ENCODE measurements around the gene FABP6.

Gene FABP6

DNA sequence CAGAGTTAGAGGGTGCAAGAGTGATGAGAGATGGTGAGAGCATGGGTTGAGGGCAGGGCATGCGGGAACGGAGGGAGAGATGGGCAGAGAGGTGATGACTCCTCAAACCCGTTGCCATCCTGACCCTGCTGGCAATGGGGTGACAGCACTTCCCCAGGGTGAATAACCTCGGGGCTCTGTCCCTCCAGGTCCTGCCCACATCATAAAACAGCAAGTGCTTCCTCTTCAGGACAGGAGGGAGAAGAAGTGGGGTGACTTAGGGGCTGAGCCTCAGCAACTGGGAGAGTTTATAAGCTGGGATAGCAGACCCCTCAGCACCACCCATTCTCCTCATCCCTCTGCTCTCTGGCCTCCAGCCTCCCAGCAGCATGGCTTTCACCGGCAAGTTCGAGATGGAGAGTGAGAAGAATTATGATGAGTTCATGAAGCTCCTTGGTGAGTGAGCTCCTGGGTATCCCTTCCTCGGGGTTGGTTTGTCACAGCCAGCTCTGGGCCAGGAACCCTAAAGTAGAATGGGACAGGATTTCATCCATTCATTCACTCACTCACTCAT lies at the start of gene FABP6:
FABP6 (plus strand) TSS at position 317 of the 553 bp plus-strand sequence; CDS start at position 369, 52 bp downstream.
- DNase-seq (ENCODE audit: low read depth in 2 of 2): no peak
- no peak for TF ChIP-seq CTCF (IDR thresholded peaks at IDR 0.05; ENCODE audit: low read depth, low read length)
- no peak within 1 kb of the TSS for H3K4me3 ChIP-seq (replicated peaks in 1 of 2; ENCODE audit: low read depth in 2 of 2, low read length in 2 of 2)

GRCh38 chr5:160180931-160181330 lies 48.4 kb upstream of the FABP6 start:
- no peak for DNase-seq (ENCODE audit: low read depth in 2 of 2)
- H3K4me3 ChIP-seq (replicated peaks in 1 of 2; ENCODE audit: low read depth in 2 of 2, low read length in 2 of 2): no peak overlapping the region
- no peak for TF ChIP-seq CTCF (IDR thresholded peaks at IDR 0.05; ENCODE audit: low read depth, low read length)

DNA sequence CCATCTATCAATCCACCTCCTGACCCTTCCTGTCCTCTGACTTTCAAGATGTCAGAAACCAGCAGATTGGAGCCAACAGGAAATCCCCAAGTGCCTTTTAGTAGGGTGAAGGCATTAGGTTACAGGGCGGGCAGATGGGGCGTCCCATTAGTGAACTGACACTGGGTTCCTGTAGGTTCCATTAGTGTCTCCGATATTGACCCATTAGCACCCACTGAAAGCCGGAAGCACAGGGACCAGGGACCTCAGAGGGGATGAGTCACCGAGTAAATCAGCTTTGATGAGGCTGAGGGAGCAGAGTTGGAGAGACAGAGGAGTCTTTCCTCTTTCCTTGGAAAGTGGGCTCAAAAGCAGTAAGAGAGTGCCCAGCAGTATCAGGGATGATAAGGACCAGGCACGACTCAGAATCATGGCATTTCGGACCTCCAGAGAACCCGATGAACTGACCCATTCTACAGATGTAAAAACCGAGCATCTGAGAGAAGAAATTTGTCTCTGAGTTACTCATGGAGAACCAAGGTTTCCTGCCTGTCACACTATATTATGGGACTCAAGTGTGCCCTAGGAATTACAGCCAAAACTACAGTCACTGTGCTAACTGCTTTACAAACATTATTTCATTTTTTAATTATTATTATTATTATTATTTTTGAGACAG lies 47.2 kb upstream of the FABP6 start:
- H3K4me3 ChIP-seq (replicated peaks in 1 of 2; ENCODE audit: low read depth in 2 of 2, low read length in 2 of 2): no peak overlapping the region
- DNase-seq (ENCODE audit: low read depth in 2 of 2): peak in 1 of 2 donors; percentile 15
- no peak for TF ChIP-seq CTCF (IDR thresholded peaks at IDR 0.05; ENCODE audit: low read depth, low read length)

GRCh38 chr5:160183075-160183474 lies 46.2 kb upstream of the FABP6 start:
- no peak for TF ChIP-seq CTCF (IDR thresholded peaks at IDR 0.05; ENCODE audit: low read depth, low read length)

DNA sequence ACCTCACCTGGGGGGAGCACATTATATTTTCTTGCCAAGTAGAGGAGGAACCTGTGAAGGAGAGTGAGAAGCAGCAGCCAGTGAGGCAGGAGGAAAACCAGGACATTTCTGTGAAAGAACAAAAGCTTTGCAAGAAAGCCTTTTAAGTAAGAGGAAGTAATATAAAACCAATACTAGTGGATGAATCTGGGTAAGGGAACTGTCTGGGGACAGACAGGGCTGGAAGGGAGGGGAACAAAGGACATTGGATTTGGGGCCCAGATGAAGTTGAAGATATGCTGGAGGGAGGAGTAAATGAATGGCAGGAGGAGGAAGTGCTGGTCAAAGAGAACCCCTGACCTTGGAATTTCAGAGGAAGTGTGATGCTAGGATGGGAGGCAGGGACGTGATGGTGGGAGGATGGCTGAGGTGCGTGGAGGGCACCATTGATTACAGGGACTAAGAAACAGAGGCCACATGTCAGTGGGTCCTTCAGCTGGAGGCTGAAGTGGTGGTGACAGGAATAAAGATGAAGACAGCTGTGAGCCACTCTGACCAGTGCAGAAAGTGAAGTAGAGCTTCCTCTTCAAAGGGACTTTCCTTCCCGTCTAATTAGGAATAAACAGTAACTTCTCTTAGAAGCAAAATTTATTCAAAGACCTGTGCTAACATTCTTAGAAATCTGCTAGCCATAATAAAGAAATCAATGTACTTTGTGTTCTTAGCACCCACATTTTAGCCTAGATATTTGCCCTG lies 43.5 kb upstream of the FABP6 start:
- DNase-seq (ENCODE audit: low read depth in 2 of 2): no peak

More at GRCh38 chr5:160183075-160183474, 46.2 kb upstream of the FABP6 start:
- no peak overlapping the region for H3K4me3 ChIP-seq (replicated peaks in 1 of 2; ENCODE audit: low read depth in 2 of 2, low read length in 2 of 2)
- DNase-seq (ENCODE audit: low read depth in 2 of 2): no peak

DNA sequence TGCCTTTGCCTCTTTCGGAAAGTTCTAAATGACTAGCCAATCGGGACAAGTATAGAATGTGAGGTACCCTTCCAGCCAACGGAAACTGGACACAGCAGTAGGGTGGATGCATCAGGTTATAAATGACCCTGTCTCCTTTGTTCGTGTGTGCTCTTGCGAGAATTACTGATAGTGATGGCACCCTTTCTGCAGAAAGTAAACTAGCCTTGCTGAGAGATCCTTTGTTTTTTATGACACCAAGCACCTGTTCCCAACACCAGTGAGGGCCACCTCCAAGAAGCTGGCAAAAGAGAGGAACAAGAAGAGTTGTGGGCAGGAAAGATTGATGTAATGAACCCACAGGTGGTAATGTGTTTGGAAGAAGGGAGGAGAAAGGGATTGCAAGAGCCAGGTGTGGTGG lies 42.8 kb upstream of the FABP6 start:
- H3K4me3 ChIP-seq (replicated peaks in 1 of 2; ENCODE audit: low read depth in 2 of 2, low read length in 2 of 2): no peak overlapping the region
- no peak for DNase-seq (ENCODE audit: low read depth in 2 of 2)
- no peak for TF ChIP-seq CTCF (IDR thresholded peaks at IDR 0.05; ENCODE audit: low read depth, low read length)

More for the DNA sequence above, 43.5 kb upstream of the FABP6 start:
- no peak for TF ChIP-seq CTCF (IDR thresholded peaks at IDR 0.05; ENCODE audit: low read depth, low read length)
- H3K4me3 ChIP-seq (replicated peaks in 1 of 2; ENCODE audit: low read depth in 2 of 2, low read length in 2 of 2): no peak overlapping the region
